ENCODE data around the gene PCBP3. TPM values are rescaled to one million over a fixed set of nuclear protein-coding genes. Genes with fewer than 3 reads are reported as not detected.

Gene PCBP3
- total and polyA plus RNA-seq, 10 of the 15 experiments (the other 5 are each of a cell fraction or from before 2014, with no cell fraction given), result 0.09 to 1.3 (median 0.46) TPM; not detected in 3

GRCh38 chr21:45872902-45873301 is 229.4 kb downstream of the PCBP3 start:
- H4K20me1 ChIP-seq (ENCODE audit: control insufficient read depth, insufficient read depth), result no peaks in the 10 kb centered on the region; the same call in 1 of the 2 replicates
- RAD21 ChIA-PET (ENCODE audit: unreplicated experiment), result no interaction called here
- FAIRE-seq, result no peak
- no peak overlapping the region for H3K27ac ChIP-seq (ENCODE audit: control insufficient read depth, insufficient read depth)
- no peaks in the 10 kb centered on the region for H3K9me3 ChIP-seq (replicated peaks; ENCODE audit: control insufficient read depth, insufficient read depth, low read length)
- ATAC-seq, result no peak
- no peak for DNase-seq (ENCODE audit: low read depth, low spot score)
- 55% methylated on average over 11 of the region's 11 CpGs for WGBS (ENCODE audit: insufficient coverage, insufficient replicate concordance, low lambda C conversion rate, missing lambda C conversion rate)
- TF ChIP-seq ZBTB4 (CRISPR knock-in tag; IDR thresholded peaks at IDR 0.05), result no peak
- TF ChIP-seq MEF2A (IDR thresholded peaks at IDR 0.05; ENCODE audit: insufficient read depth, low read depth, low read length), result no peak
- no peak for TF ChIP-seq SUPT20H (IDR thresholded peaks at IDR 0.05; ENCODE audit: borderline replicate concordance, control insufficient read depth, low read depth, low read length)
- TF ChIP-seq KDM1A (IDR thresholded peaks at IDR 0.05; ENCODE audit: borderline replicate concordance), result no peak
- POLR2A ChIA-PET, result no interaction called here
- SMC1A ChIA-PET (ENCODE audit: uncharacterized antibody, unreplicated experiment), result no interaction called here
- H2AFZ ChIP-seq (ENCODE audit: control insufficient read depth, low read depth, low read length), result no peak overlapping the region
- H3K4me3 ChIP-seq, result no peak overlapping the region
- CTCF ChIA-PET, result no interaction called here
- H3K4me1 ChIP-seq (ENCODE audit: control insufficient read depth, insufficient read depth, low read length), result no peaks in the 10 kb centered on the region
- intact Hi-C loops (cut with micrococcal nuclease; ENCODE audit: unreplicated experiment), result no loop called here
- BruUV-seq (replicated peaks), result no TSS peak
- no peaks in the 10 kb centered on the region for H3K27me3 ChIP-seq (replicated peaks in 1 of 2; ENCODE audit: control insufficient read depth in 2 of 2, insufficient read depth in 2 of 2, low read length in 1 of 2)
- in situ Hi-C loops (cut with MboI), result no loop called here
- no peaks in the 10 kb centered on the region for H3K36me3 ChIP-seq (ENCODE audit: control insufficient read depth in 2 of 2, insufficient read depth in 2 of 2, low read length in 1 of 2)
- no peak overlapping the region for H3K9ac ChIP-seq (ENCODE audit: control insufficient read depth, insufficient read depth, low read length)
- H3K79me2 ChIP-seq (ENCODE audit: control insufficient read depth, insufficient read depth, low read length), result no peaks in the 10 kb centered on the region
- no peak overlapping the region for H3K4me2 ChIP-seq (ENCODE audit: control insufficient read depth, insufficient read depth)

GRCh38 chr21:45873418-45873817 is 229.9 kb downstream of the PCBP3 start:
- SMC1A ChIA-PET (ENCODE audit: uncharacterized antibody, unreplicated experiment), result no interaction called here
- DNase-seq (ENCODE audit: low read depth, low spot score) (no peak), FAIRE-seq (no peak), ATAC-seq (no peak)
- Histone ChIP-seq H4K20me1 (ENCODE audit: control insufficient read depth, insufficient read depth) (no peaks in the 10 kb centered on the region; the same call in 1 of the 2 replicates), H3K4me3 (no peak overlapping the region), H3K27ac (ENCODE audit: control insufficient read depth, insufficient read depth) (no peak overlapping the region), H3K4me2 (ENCODE audit: control insufficient read depth, insufficient read depth) (no peak overlapping the region), H3K9ac (ENCODE audit: control insufficient read depth, insufficient read depth, low read length) (no peak overlapping the region), H3K27me3 (replicated peaks in 1 of 2; ENCODE audit: control insufficient read depth in 2 of 2, insufficient read depth in 2 of 2, low read length in 1 of 2) (no peaks in the 10 kb centered on the region), H2AFZ (ENCODE audit: control insufficient read depth, low read depth, low read length) (no peak overlapping the region), H3K79me2 (ENCODE audit: control insufficient read depth, insufficient read depth, low read length) (no peaks in the 10 kb centered on the region), H3K9me3 (replicated peaks; ENCODE audit: control insufficient read depth, insufficient read depth, low read length) (no peaks in the 10 kb centered on the region), H3K4me1 (ENCODE audit: control insufficient read depth, insufficient read depth, low read length) (no peaks in the 10 kb centered on the region), H3K36me3 (ENCODE audit: control insufficient read depth in 2 of 2, insufficient read depth in 2 of 2, low read length in 1 of 2) (no peaks in the 10 kb centered on the region)
- RAD21 ChIA-PET (ENCODE audit: unreplicated experiment), result no interaction called here
- POLR2A ChIA-PET, result no interaction called here
- in situ Hi-C loops (cut with MboI) (no loop called here), intact Hi-C loops (cut with micrococcal nuclease; ENCODE audit: unreplicated experiment) (no loop called here)
- no TSS peak for BruUV-seq (replicated peaks)
- CTCF ChIA-PET, result interaction anchor here (0.6 kb wide), 1 partner anchor 352 kb away, joined by 3 read pairs; no protein-coding TSS in a partner anchor
- 68% methylated on average over 11 of the region's 11 CpGs for WGBS (ENCODE audit: insufficient coverage, insufficient replicate concordance, low lambda C conversion rate, missing lambda C conversion rate)
- no peak for TF ChIP-seq ATF3 (IDR thresholded peaks at IDR 0.05; ENCODE audit: borderline replicate concordance, extremely low read depth, low read depth, low read length)
- TF ChIP-seq PAX8 (IDR thresholded peaks at IDR 0.05), result no peak
- TF ChIP-seq POLR2A (IDR thresholded peaks at IDR 0.05; ENCODE audit: low read depth, low read length), result no peak
- TF ChIP-seq ZNF622 (IDR thresholded peaks at IDR 0.05), result no peak
- TF ChIP-seq HDAC6 (IDR thresholded peaks at IDR 0.05; ENCODE audit: unreplicated experiment), result no peak
- no peak for TF ChIP-seq RB1 (IDR thresholded peaks at IDR 0.05; ENCODE audit: borderline replicate concordance)
- TF ChIP-seq TCF12 (IDR thresholded peaks at IDR 0.05; ENCODE audit: low read depth, low read length), result no peak
- TF ChIP-seq PML (IDR thresholded peaks at IDR 0.05; ENCODE audit: low read length), result no peak
- no peak for TF ChIP-seq SPI1 (IDR thresholded peaks at IDR 0.05; ENCODE audit: borderline replicate concordance, insufficient read depth, low read depth, low read length)
- no peak for TF ChIP-seq GABPA (IDR thresholded peaks at IDR 0.05; ENCODE audit: low read depth)

Measured in GM12878 (cell line).